Body of pancreas (tissue), 4 donors: ENCODE measurements around the gene MKX. TPM values are rescaled to one million over a fixed set of nuclear protein-coding genes. Genes with fewer than 3 reads are reported as not detected.

Experiments used
- ATAC-seq: fragments of 150-250 bp; one replicate; pipeline ENCODE4 v1.9.1; 2016
- DNase-seq, 4 donors: peaks; one replicate each; pipeline ENCODE4 v3.0.0-alpha.2; 2019
- H3K27ac ChIP-seq, 4 donors: fragments of 200-600 bp; sonication (generic); 1 replicate in 3 of 4; 2 replicates in 1 of 4; pipeline versions ENCODE4 v1.5.1 to v1.6.1; 2016 to 2019; ENCODE audit warnings: mild to moderate bottlenecking in 1 of 4, mixed read lengths in 1 of 4, moderate library complexity in 1 of 4
- H3K27me3 ChIP-seq, 2 donors: fragments of 200-600 bp; sonication (generic); one replicate each; pipeline ENCODE4 v1.6.0; 2016; ENCODE audit warnings: mild to moderate bottlenecking in 1 of 2
- H3K36me3 ChIP-seq, 2 donors: fragments of 200-600 bp; sonication (generic); replicated peaks in 1 of 2; 2 replicates each; pipeline ENCODE4 v1.5.1; 2016; ENCODE audit warnings: low read depth in 2 of 2; ENCODE audit not compliant: insufficient read depth in 1 of 2
- H3K4me1 ChIP-seq: fragments of 200-600 bp; sonication (generic); one replicate; pipeline ENCODE4 v1.6.0; 2016
- H3K4me3 ChIP-seq, 2 donors: fragments of 200-600 bp; sonication (generic); 1 replicate in 1 of 2; 2 replicates in 1 of 2; pipeline ENCODE4 v1.5.1; 2016 to 2019
- H3K9me3 ChIP-seq, 3 donors: fragments of 200-600 bp; sonication (generic); 1 replicate in 2 of 3; 2 replicates in 1 of 3; pipeline ENCODE4 v1.5.1; 2016
- CTCF ChIP-seq, 7 experiments: fragments of 450-650 bp in 4 of 7; fragments of 200-600 bp in 3 of 7; sonication (generic) in 3 of 7; IDR thresholded peaks; one replicate each; pipeline ENCODE4 v1.5.1; 2016 to 2019; ENCODE audit warnings: antibody characterized with exemption in 7 of 7
- POLR2A ChIP-seq, 3 donors: fragments of 450-650 bp; IDR thresholded peaks; one replicate each; pipeline ENCODE4 v1.6.1; 2016; ENCODE audit warnings: antibody characterized with exemption in 3 of 3, mild to moderate bottlenecking in 2 of 3
- WGBS, 2 donors: methylation state at CpG; one replicate each; pipeline ENCODE4 v1.1.5; 2017; 5-methylcytosine and 5-hydroxymethylcytosine counted together
- intact Hi-C: fragments of 100-400 bp; cut with DNase I; formaldehyde crosslinking; loops from one replicate; pipeline ENCODE4 v1.15.1; 2023
- total RNA-seq, 2 donors: library from RNA; depleted of rRNA; stranded (reverse); fragments of >200 nt; gene quantifications; one replicate each; pipeline ENCODE4 v1.1.0, GENCODE V29; 2016

MKX gene
- total RNA-seq, 2 donors from 2014 or later: 0.33 to 1.6 TPM

GRCh38 chr10:27760867-27761266, 15.2 kb upstream of the MKX start:
- DNase-seq (no peak), ATAC-seq (no peak)
- intact Hi-C loops: no loop called here
- Histone ChIP-seq H3K36me3 (no peaks in the 10 kb centered on the region), H3K4me3 (no peak overlapping the region), H3K27me3 (no peaks in the 10 kb centered on the region), H3K9me3 (no peaks in the 10 kb centered on the region), H3K27ac (no peak overlapping the region), H3K4me1 (no peaks in the 10 kb centered on the region)
- TF ChIP-seq POLR2A (IDR thresholded peaks at IDR 0.05) (no peak), CTCF (IDR thresholded peaks at IDR 0.05) (no peak)
- 80 to 88% methylated on average over 5 of the region's 5 CpGs for WGBS, 2 donors

- TF ChIP-seq CTCF (IDR thresholded peaks at IDR 0.05) (peak in 1 of 7 experiments; percentile 27), POLR2A (IDR thresholded peaks at IDR 0.05) (no peak)
- Histone ChIP-seq H3K27me3 (no peaks in the 10 kb centered on the region), H3K27ac (no peak overlapping the region), H3K4me1 (no peaks in the 10 kb centered on the region), H3K36me3 (no peaks in the 10 kb centered on the region), H3K9me3 (no peaks in the 10 kb centered on the region), H3K4me3 (no peak overlapping the region)
- 43 to 51% methylated on average over 5 of the region's 5 CpGs for WGBS, 2 donors
- intact Hi-C loops: no loop called here
- DNase-seq (no peak), ATAC-seq (no peak)
Observed at GRCh38 chr10:27759483-27760272, 14.1 kb upstream of the MKX start.

- no peak for DNase-seq
- no peak for ATAC-seq
- TF ChIP-seq CTCF (IDR thresholded peaks at IDR 0.05) (no peak), POLR2A (IDR thresholded peaks at IDR 0.05) (no peak)
- intact Hi-C loops: no loop called here
- Histone ChIP-seq H3K27ac (no peak overlapping the region), H3K4me1 (no peaks in the 10 kb centered on the region), H3K4me3 (no peak overlapping the region), H3K36me3 (no peaks in the 10 kb centered on the region), H3K9me3 (no peaks in the 10 kb centered on the region), H3K27me3 (peaks cover 0 to under 1% of the 10 kb centered on the region in 2 donors)
- 70 to 84% methylated on average over 3 of the region's 3 CpGs for WGBS, 2 donors
Observed at GRCh38 chr10:27752673-27753237, 7.1 kb upstream of the MKX start.

GRCh38 chr10:27748601-27749000, 3.0 kb upstream of the MKX start:
- H3K27ac ChIP-seq: no peak overlapping the region
- H3K36me3 ChIP-seq: no peaks in the 10 kb centered on the region
- no peak for TF ChIP-seq POLR2A (IDR thresholded peaks at IDR 0.05)
- TF ChIP-seq CTCF (IDR thresholded peaks at IDR 0.05): no peak
- peaks cover 33% of the 10 kb centered on the region for H3K4me1 ChIP-seq
- H3K4me3 ChIP-seq: no peak overlapping the region
- ATAC-seq: no peak
- 42 to 46% methylated on average over 4 of the region's 4 CpGs for WGBS, 2 donors
- H3K9me3 ChIP-seq: no peaks in the 10 kb centered on the region
- DNase-seq: no peak
- intact Hi-C loops: no loop called here
- H3K27me3 ChIP-seq: peaks cover 4 to 35% of the 10 kb centered on the region in 2 donors

- Histone ChIP-seq H3K4me1 (peaks cover 43% of the 10 kb centered on the region), H3K4me3 (no peak overlapping the region), H3K9me3 (no peaks in the 10 kb centered on the region), H3K27me3 (peaks cover 4 to 36% of the 10 kb centered on the region in 2 donors), H3K27ac (no peak overlapping the region), H3K36me3 (no peaks in the 10 kb centered on the region)
- TF ChIP-seq POLR2A (IDR thresholded peaks at IDR 0.05) (no peak), CTCF (IDR thresholded peaks at IDR 0.05) (no peak)
- no peak for DNase-seq
- 15 to 25% methylated on average over 10 of the region's 10 CpGs for WGBS, 2 donors
- ATAC-seq: no peak
- intact Hi-C loops: no loop called here
Observed at GRCh38 chr10:27747096-27747451, 1.5 kb upstream of the MKX start.
